ENCODE results near the gene IQCH.

DNA sequence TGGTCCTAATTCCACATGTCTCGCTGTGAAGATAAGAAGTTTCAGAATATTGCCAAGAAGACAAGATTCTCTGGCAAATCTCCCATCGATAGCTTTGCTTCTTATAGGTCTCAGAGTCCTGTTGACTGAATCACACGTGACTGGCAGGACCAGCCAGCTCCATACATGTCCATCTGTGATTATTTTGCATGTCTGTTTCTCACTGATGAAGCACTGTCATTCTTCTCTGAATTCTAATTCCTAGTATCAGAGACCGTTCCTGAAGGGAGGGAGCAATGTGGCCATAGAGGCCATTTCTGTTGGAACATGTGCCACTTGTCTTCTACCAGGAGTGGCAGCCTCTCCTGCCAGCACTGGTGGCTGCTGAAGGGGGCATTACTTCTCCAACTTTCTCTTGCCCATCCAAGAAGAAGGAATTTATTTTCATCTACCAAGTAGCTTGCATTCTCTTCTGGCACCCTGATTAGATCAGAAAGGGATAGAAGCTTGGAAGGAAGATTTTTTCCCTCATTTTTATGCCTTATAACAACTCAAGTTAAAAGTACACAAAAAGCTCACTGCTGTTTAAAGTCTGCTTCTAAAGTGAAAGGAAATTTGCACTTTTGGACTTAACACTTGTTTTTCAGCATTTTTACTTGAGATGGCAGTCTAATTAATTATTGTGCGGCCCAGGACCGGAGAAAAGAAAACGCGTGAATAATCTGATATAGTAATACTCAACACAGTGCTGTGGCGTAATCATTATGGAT lies 115.8 kb downstream of the IQCH start:
- TF ChIP-seq, protein P1, sequence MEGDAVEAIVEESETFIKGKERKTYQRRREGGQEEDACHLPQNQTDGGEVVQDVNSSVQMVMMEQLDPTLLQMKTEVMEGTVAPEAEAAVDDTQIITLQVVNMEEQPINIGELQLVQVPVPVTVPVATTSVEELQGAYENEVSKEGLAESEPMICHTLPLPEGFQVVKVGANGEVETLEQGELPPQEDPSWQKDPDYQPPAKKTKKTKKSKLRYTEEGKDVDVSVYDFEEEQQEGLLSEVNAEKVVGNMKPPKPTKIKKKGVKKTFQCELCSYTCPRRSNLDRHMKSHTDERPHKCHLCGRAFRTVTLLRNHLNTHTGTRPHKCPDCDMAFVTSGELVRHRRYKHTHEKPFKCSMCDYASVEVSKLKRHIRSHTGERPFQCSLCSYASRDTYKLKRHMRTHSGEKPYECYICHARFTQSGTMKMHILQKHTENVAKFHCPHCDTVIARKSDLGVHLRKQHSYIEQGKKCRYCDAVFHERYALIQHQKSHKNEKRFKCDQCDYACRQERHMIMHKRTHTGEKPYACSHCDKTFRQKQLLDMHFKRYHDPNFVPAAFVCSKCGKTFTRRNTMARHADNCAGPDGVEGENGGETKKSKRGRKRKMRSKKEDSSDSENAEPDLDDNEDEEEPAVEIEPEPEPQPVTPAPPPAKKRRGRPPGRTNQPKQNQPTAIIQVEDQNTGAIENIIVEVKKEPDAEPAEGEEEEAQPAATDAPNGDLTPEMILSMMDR (conservative IDR thresholded peaks at IDR 0.05 in 1 of 2, IDR thresholded peaks at IDR 0.05 in 1 of 2; ENCODE audit: low read depth in 1 of 2, low read length in 2 of 2), result no peak
- TF ChIP-seq EZH2 (IDR thresholded peaks at IDR 0.05; ENCODE audit: low read length, missing control alignments), result no peak
